Naive thymus-derived CD4-positive, alpha-beta T cell (primary cell): ENCODE measurements around the gene FBXO15. TPM values are rescaled to one million over a fixed set of nuclear protein-coding genes. Genes with fewer than 3 reads are reported as not detected.

Experiments used
- ATAC-seq: fragments of 150-1000 bp; cut with Tn5 transposase; 2 replicates; pipeline ENCODE4 v1.10.0; 2021; ENCODE audit warnings: mild to moderate bottlenecking, moderate library complexity
- CTCF ChIA-PET: fragments of 350-600 bp; sonication (Branson Sonifier 250); formaldehyde crosslinking; loops from one replicate; lab custom pipeline; 2021; ENCODE audit warnings: antibody characterized with exemption; lab: Charles Lee
- POLR2A ChIA-PET: fragments of 350-600 bp; sonication (Branson Sonifier 250); formaldehyde crosslinking; loops from one replicate; lab custom pipeline; 2021; ENCODE audit warnings: antibody characterized with exemption, inconsistent platforms; lab: Charles Lee
- DNase-seq, 9 donors: peaks; one replicate each; pipeline versions ENCODE4 v3.0.0 to v3.0.0-alpha.2; 2020 to 2022; ENCODE audit warnings: mixed read lengths in 1 of 9
- H3K27ac ChIP-seq: one replicate; pipeline ENCODE4 v1.7.0; 2013; ENCODE audit warnings: mild to moderate bottlenecking, low read depth, low read length, moderate library complexity
- H3K27me3 ChIP-seq, 2 donors: one replicate each; pipeline ENCODE4 v1.7.0; 2013; ENCODE audit warnings: low read length in 2 of 2, mild to moderate bottlenecking in 2 of 2, moderate library complexity in 2 of 2; ENCODE audit not compliant: control insufficient read depth in 2 of 2, insufficient read depth in 2 of 2
- H3K36me3 ChIP-seq, 3 experiments: 1 replicate in 2 of 3; 2 replicates in 1 of 3; pipeline ENCODE4 v1.7.0; 2013; ENCODE audit warnings: low read length in 3 of 3, mild to moderate bottlenecking in 3 of 3, moderate library complexity in 1 of 3; ENCODE audit not compliant: insufficient read depth in 3 of 3, control insufficient read depth in 2 of 3
- H3K4me1 ChIP-seq, 2 donors: one replicate each; pipeline ENCODE4 v1.7.0; 2013; ENCODE audit warnings: low read length in 2 of 2, mild to moderate bottlenecking in 2 of 2, moderate library complexity in 1 of 2; ENCODE audit not compliant: control insufficient read depth in 2 of 2, insufficient read depth in 2 of 2
- H3K4me3 ChIP-seq: 2 replicates; pipeline ENCODE4 v1.7.0; 2013; ENCODE audit warnings: mild to moderate bottlenecking, low read length
- H3K9me3 ChIP-seq, 3 experiments: 1 replicate in 2 of 3; 2 replicates in 1 of 3; pipeline ENCODE4 v1.7.0; 2013; ENCODE audit warnings: low read length in 3 of 3; ENCODE audit not compliant: control insufficient read depth in 2 of 3
- H3K27ac Mint-ChIP-seq, 9 donors: one replicate each; pipeline ENCODE4 v1.8.0; 2020 to 2022; ENCODE audit warnings: mixed read lengths in 9 of 9, mild to moderate bottlenecking in 8 of 9, moderate library complexity in 5 of 9, inconsistent platforms in 2 of 9
- H3K27me3 Mint-ChIP-seq, 5 donors: one replicate each; pipeline ENCODE4 v1.8.0; 2021 to 2022; ENCODE audit warnings: mixed read lengths in 5 of 5, mild to moderate bottlenecking in 1 of 5
- H3K36me3 Mint-ChIP-seq, 5 donors: one replicate each; pipeline ENCODE4 v1.8.0; 2020 to 2022; ENCODE audit warnings: mixed read lengths in 5 of 5, mild to moderate bottlenecking in 3 of 5, inconsistent platforms in 1 of 5
- H3K4me1 Mint-ChIP-seq, 7 donors: one replicate each; pipeline ENCODE4 v1.8.0; 2020 to 2022; ENCODE audit warnings: mixed read lengths in 7 of 7, mild to moderate bottlenecking in 3 of 7, inconsistent platforms in 1 of 7
- H3K4me3 Mint-ChIP-seq, 10 donors: one replicate each; pipeline ENCODE4 v1.8.0; 2020 to 2022; ENCODE audit warnings: mild to moderate bottlenecking in 10 of 10, mixed read lengths in 10 of 10, moderate library complexity in 6 of 10, inconsistent platforms in 2 of 10
- H3K9me3 Mint-ChIP-seq, 11 donors: one replicate each; pipeline ENCODE4 v1.8.0; 2020 to 2022; ENCODE audit warnings: mixed read lengths in 11 of 11, mild to moderate bottlenecking in 4 of 11, inconsistent platforms in 1 of 11, moderate library complexity in 1 of 11
- intact Hi-C, 2 donors: fragments of 100-400 bp; cut with micrococcal nuclease; formaldehyde crosslinking; loops; one replicate each; pipeline ENCODE4 v1.15.1; 2023
- polyA plus RNA-seq, 2 donors: library from polyadenylated mRNA; unstranded; fragments of 300-500 nt; fragmentation: Illumina TruSeq; gene quantifications; one replicate each; pipeline ENCODE4 v1.2.3, GENCODE V29; 2021
- total RNA-seq, 6 experiments: library from RNA in 5 of 6; stranded (reverse) in 5 of 6; gene quantifications; 1 replicate in 5 of 6; 2 replicates in 1 of 6; pipeline ENCODE4 v1.2.3 and lab custom pipeline; 2021 to 2026

The FBXO15 gene, protein sequence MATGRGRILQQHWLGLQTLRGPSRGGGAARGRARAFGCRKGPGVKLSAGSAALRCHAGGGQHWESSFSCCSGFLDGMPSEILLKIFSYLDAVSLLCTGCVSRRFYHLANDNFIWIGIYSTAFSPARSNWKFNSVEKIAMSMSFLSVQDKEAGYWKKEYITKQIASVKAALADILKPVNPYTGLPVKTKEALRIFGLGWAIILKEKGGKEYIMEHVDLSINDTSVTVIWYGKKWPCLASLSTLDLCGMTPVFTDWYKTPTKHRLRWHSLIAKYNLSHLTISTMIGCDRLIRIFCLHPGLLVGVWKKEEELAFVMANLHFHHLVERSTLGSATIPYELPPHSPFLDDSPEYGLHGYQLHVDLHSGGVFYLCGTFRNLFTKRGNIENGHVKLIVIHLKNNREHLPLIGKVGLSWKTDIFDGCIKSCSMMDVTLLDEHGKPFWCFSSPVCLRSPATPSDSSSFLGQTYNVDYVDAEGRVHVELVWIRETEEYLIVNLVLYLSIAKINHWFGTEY
- 1 to 10 TPM; 1.1 to 4.9 (median 1.3) TPM for total RNA-seq
- polyA plus RNA-seq = 1 to 10 TPM; 4.9 to 5.1 TPM
- 1.3 reads per million, percentile 2 among the genes with 10 or more reads in this experiment for total RNA-seq (lab: John Stamatoyannopoulos, UW)

DNA sequence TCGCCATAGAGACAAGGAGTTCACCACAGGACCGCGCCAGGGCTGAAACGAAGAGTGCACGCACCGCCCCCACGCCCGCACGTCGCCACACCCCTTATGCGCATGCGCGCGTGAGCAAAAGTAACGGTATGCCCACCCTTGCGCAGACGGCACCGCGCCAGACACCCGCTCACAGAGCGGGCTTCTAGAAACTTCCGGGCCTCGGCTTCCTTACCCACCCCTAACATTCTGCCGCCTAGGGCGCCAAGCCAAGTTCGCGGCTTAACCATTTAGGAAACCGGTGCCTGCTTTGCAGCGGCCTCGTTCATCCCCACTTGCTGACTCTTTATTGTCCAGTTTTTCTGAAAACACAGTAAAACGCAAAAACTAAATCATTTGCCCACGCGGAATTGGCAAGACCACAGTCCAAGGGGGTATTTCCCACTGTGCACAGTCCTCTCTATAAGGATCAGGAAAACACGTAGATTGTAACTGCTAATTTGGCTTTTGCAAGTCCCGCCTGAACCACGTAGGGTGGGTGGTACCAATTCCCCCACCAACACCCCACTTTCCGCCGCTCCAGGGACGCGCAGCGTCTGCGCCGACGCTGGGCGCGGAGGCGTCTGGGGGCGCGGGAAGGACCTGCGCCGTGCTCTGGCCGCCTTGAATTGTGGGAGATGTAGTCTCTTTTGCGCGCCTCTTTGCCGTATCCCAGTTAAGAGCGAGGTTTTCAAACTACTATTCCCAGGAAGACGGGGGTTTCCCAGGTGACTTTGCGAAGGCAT, at the start of gene FBXO15, which contains the start of gene TIMM21:
TSS of gene FBXO15 (minus strand) at position 56 of the 764 bp plus-strand sequence. CDS start at position 7, 49 bp downstream.
TSS of gene TIMM21 (plus strand) at position 745 of the 764 bp plus-strand sequence. CDS start 286 bp downstream, outside the sequence.
- peak within 1 kb of the TSS; percentile 92 for H3K27ac ChIP-seq
- ATAC-seq (peak; percentile 91), DNase-seq (peak; percentile 92 to 97 (median 96))
- Mint-ChIP-seq H3K9me3 (peaks cover 0 to 7% (median 0%) of the 10 kb centered on the region in 11 donors), H3K4me3 (peak within 1 kb of the TSS; percentile 95 to 100 (median 97)), H3K27ac (peak within 1 kb of the TSS; percentile 98 to 100 (median 99)), H3K27me3 (peaks cover 0 to 7% (median 0%) of the 10 kb centered on the region in 5 donors), H3K4me1 (peaks cover 23 to 60% (median 55%) of the 10 kb centered on the region in 7 donors), H3K36me3 (peaks cover 0 to 13% (median 4%) of the 10 kb centered on the region in 5 donors)
- CTCF ChIA-PET = no interaction called here
- intact Hi-C loops = loop anchor here (1.0 to 5.0 kb wide), 13 partner anchors 48 to 1062 kb away; partner anchors contain the start of genes ZNF407 (in 2 of the 2), CNDP2 (in 1 of the 2), PTGR3 (in 1 of the 2) and TSHZ1 (in 1 of the 2)
- peak within 1 kb of the TSS; percentile 82 for H3K4me3 ChIP-seq
- peaks cover 0 to 13% (median 0%) of the 10 kb centered on the region in 3 experiments for H3K36me3 ChIP-seq
- peaks cover 15 to 25% of the 10 kb centered on the region in 2 donors for H3K4me1 ChIP-seq
- no peaks in the 10 kb centered on the region for H3K27me3 ChIP-seq
- H3K9me3 ChIP-seq = no peaks in the 10 kb centered on the region
- POLR2A ChIA-PET = no interaction called here

- POLR2A ChIA-PET = interaction anchor here (0.6 to 0.7 kb wide), 2 partner anchors 11 to 99 kb away, joined by 3 read pairs; no protein-coding TSS in a partner anchor
- peak overlapping the region; percentile 55 for H3K4me3 ChIP-seq
These were observed 48.8 kb upstream of the FBXO15 start for GRCh38 chr18:74196220-74197119.

DNA sequence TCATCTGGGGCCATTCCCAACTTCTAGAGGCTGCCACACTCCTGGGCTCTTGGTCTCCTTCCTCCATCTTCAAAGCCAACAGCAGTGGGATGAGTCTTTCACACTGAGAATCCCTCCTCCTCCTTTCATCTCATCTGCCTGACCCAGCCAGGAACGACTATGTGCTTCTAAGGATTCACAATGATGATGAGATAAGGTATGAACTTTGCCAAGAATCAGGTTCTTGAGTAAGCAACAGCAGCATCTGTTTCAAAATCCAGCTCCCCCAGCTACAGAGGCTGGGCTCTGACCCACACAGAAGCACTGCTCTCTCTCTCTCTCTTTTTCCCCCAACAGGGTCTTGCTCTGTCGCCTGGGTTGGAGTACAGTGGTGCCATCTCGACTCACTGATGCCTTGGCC, 47.1 kb upstream of the FBXO15 start:
- ATAC-seq (no peak), DNase-seq (no peak)
- Mint-ChIP-seq H3K9me3 (no peaks in the 10 kb centered on the region), H3K27me3 (peaks cover 4 to 21% (median 7%) of the 10 kb centered on the region in 5 donors), H3K4me1 (peaks cover 0 to 7% (median 0%) of the 10 kb centered on the region in 7 donors), H3K4me3 (no peak overlapping the region), H3K36me3 (no peaks in the 10 kb centered on the region), H3K27ac (no peak overlapping the region)
- no peaks in the 10 kb centered on the region for H3K4me1 ChIP-seq
- ChIA-PET CTCF (interaction anchor here (1.0 to 1.4 kb wide), 2 partner anchors 147 to 357 kb away, joined by 5 to 9 read pairs; no protein-coding TSS in a partner anchor), POLR2A (interaction anchor here (0.6 kb wide), 1 partner anchor 356 kb away, joined by 4 read pairs; no protein-coding TSS in a partner anchor)
- peaks cover 0 to 2% of the 10 kb centered on the region in 2 donors for H3K27me3 ChIP-seq
- no peaks in the 10 kb centered on the region for H3K9me3 ChIP-seq
- no peaks in the 10 kb centered on the region for H3K36me3 ChIP-seq
- intact Hi-C loops = loop anchor here in 1 of 2 donors (5.0 kb wide), 1 partner anchor 98 kb away; the partner anchor contains the start of gene CYB5A
- no peak overlapping the region for H3K27ac ChIP-seq
- no peak overlapping the region for H3K4me3 ChIP-seq

More at GRCh38 chr18:74196220-74197119, 48.8 kb upstream of the FBXO15 start:
- DNase-seq = peak in 7 of 9 donors; percentile 51 to 80 (median 71)
- H3K36me3 ChIP-seq = no peaks in the 10 kb centered on the region
- Mint-ChIP-seq H3K27me3 (peaks cover 1 to 11% (median 2%) of the 10 kb centered on the region in 5 donors), H3K9me3 (no peaks in the 10 kb centered on the region), H3K4me3 (peak overlapping the region; percentile 63 to 90 (median 86)), H3K27ac (peak overlapping the region in 8 of 9 donors; percentile 51 to 90 (median 79)), H3K36me3 (no peaks in the 10 kb centered on the region), H3K4me1 (peaks cover 0 to 7% (median 0%) of the 10 kb centered on the region in 7 donors)
- intact Hi-C loops = loop anchor here (1.0 to 5.0 kb wide), 8 partner anchors 48 to 356 kb away; partner anchors contain the start of genes TIMM21 (in 2 of the 2) and CYB5A (in 1 of the 2)
- no peaks in the 10 kb centered on the region for H3K27me3 ChIP-seq
- peak overlapping the region; percentile 63 for H3K27ac ChIP-seq
- no peaks in the 10 kb centered on the region for H3K4me1 ChIP-seq
- H3K9me3 ChIP-seq = no peaks in the 10 kb centered on the region
- CTCF ChIA-PET = interaction anchor here (0.9 to 3.2 kb wide), 7 partner anchors 141 to 355 kb away, joined by 3 to 18 read pairs (median 3); no protein-coding TSS in a partner anchor
- ATAC-seq = peak; percentile 95

- peaks cover 6 to 39% (median 14%) of the 10 kb centered on the region in 5 donors for H3K27me3 Mint-ChIP-seq
- DNase-seq = no peak
- POLR2A ChIA-PET = no interaction called here
- Histone ChIP-seq H3K9me3 (no peaks in the 10 kb centered on the region), H3K27ac (no peak overlapping the region), H3K36me3 (no peaks in the 10 kb centered on the region), H3K27me3 (peaks cover 0 to 2% of the 10 kb centered on the region in 2 donors), H3K4me3 (no peak overlapping the region), H3K4me1 (no peaks in the 10 kb centered on the region)
- H3K4me3 Mint-ChIP-seq = no peak overlapping the region
- no peak overlapping the region for H3K27ac Mint-ChIP-seq
- intact Hi-C loops = no loop called here
- CTCF ChIA-PET = interaction anchor here (0.8 to 1.2 kb wide), 2 partner anchors 301 to 302 kb away, joined by 3 read pairs; no protein-coding TSS in a partner anchor
- peaks cover 0 to 7% (median 0%) of the 10 kb centered on the region in 7 donors for H3K4me1 Mint-ChIP-seq
- H3K36me3 Mint-ChIP-seq = no peaks in the 10 kb centered on the region
- no peaks in the 10 kb centered on the region for H3K9me3 Mint-ChIP-seq
- no peak for ATAC-seq
These were observed 43.9 kb upstream of the FBXO15 start for GRCh38 chr18:74191577-74191976.

- ATAC-seq (no peak), DNase-seq (no peak)
- Mint-ChIP-seq H3K27me3 (peaks cover 8 to 39% (median 17%) of the 10 kb centered on the region in 5 donors), H3K27ac (no peak overlapping the region), H3K4me3 (no peak overlapping the region), H3K4me1 (no peaks in the 10 kb centered on the region), H3K36me3 (no peaks in the 10 kb centered on the region), H3K9me3 (no peaks in the 10 kb centered on the region)
- no peaks in the 10 kb centered on the region for H3K4me1 ChIP-seq
- no peak overlapping the region for H3K4me3 ChIP-seq
- no peaks in the 10 kb centered on the region for H3K9me3 ChIP-seq
- POLR2A ChIA-PET = no interaction called here
- no peak overlapping the region for H3K27ac ChIP-seq
- CTCF ChIA-PET = no interaction called here
- intact Hi-C loops = no loop called here
- H3K36me3 ChIP-seq = no peaks in the 10 kb centered on the region
- H3K27me3 ChIP-seq = peaks cover 0 to 2% of the 10 kb centered on the region in 2 donors
These were observed 42.5 kb upstream of the FBXO15 start for GRCh38 chr18:74190086-74190485.
